CD4-positive, CD25-positive, alpha-beta regulatory T cell (primary cell): ENCODE measurements around the gene C1orf159. TPM values are rescaled to one million over a fixed set of nuclear protein-coding genes. Genes with fewer than 3 reads are reported as not detected.

Experiments used
- ATAC-seq, 2 donors: fragments of 150-1000 bp; cut with Tn5 transposase; one replicate each; pipeline ENCODE4 v1.10.0; 2021; ENCODE audit warnings: low read depth in 2 of 2, moderate number of reproducible peaks in 2 of 2, moderate library complexity in 1 of 2
- DNase-seq, 3 donors: peaks; one replicate each; pipeline versions ENCODE4 v3.0.0 to v3.0.0-alpha.2; 2012 to 2022; ENCODE audit warnings: mixed read lengths in 1 of 3
- H3K27ac ChIP-seq: one replicate; pipeline ENCODE4 v1.7.0; 2013; ENCODE audit warnings: mild to moderate bottlenecking, low read length; ENCODE audit not compliant: insufficient read depth, poor library complexity, severe bottlenecking
- H3K27me3 ChIP-seq: one replicate; pipeline ENCODE4 v1.7.0; 2013; ENCODE audit warnings: low read length; ENCODE audit not compliant: control insufficient read depth, insufficient read depth
- H3K36me3 ChIP-seq: one replicate; pipeline ENCODE4 v1.7.0; 2013; ENCODE audit warnings: mild to moderate bottlenecking, low read length, moderate library complexity; ENCODE audit not compliant: control insufficient read depth, insufficient read depth
- H3K4me1 ChIP-seq: 2 replicates; pipeline ENCODE4 v1.7.0; 2013; ENCODE audit warnings: mild to moderate bottlenecking, low read length; ENCODE audit not compliant: insufficient read depth, control insufficient read depth, poor library complexity, severe bottlenecking
- H3K4me3 ChIP-seq: one replicate; pipeline ENCODE4 v1.7.0; 2013; ENCODE audit warnings: low read depth, mild to moderate bottlenecking, low read length, moderate library complexity
- H3K9me3 ChIP-seq, 2 experiments: 1 replicate in 1 of 2; 2 replicates in 1 of 2; pipeline ENCODE4 v1.7.0; 2013; ENCODE audit warnings: low read length in 2 of 2, mild to moderate bottlenecking in 1 of 2, moderate library complexity in 1 of 2; ENCODE audit not compliant: control insufficient read depth in 2 of 2
- H3K27ac Mint-ChIP-seq, 3 donors: one replicate each; pipeline ENCODE4 v1.8.0; 2020 to 2022; ENCODE audit warnings: mild to moderate bottlenecking in 3 of 3, mixed read lengths in 3 of 3, moderate library complexity in 2 of 3
- H3K27me3 Mint-ChIP-seq: one replicate; pipeline ENCODE4 v1.8.0; 2022; ENCODE audit warnings: mild to moderate bottlenecking, mixed read lengths
- H3K36me3 Mint-ChIP-seq: one replicate; pipeline ENCODE4 v1.8.0; 2020; ENCODE audit warnings: mixed read lengths
- H3K4me1 Mint-ChIP-seq, 4 donors: one replicate each; pipeline ENCODE4 v1.8.0; 2020 to 2022; ENCODE audit warnings: mixed read lengths in 4 of 4, mild to moderate bottlenecking in 1 of 4
- H3K4me3 Mint-ChIP-seq, 4 donors: one replicate each; pipeline ENCODE4 v1.8.0; 2020 to 2022; ENCODE audit warnings: mild to moderate bottlenecking in 4 of 4, mixed read lengths in 4 of 4, moderate library complexity in 3 of 4
- H3K9me3 Mint-ChIP-seq, 7 donors: one replicate each; pipeline ENCODE4 v1.8.0; 2020 to 2022; ENCODE audit warnings: mixed read lengths in 7 of 7, mild to moderate bottlenecking in 3 of 7, moderate library complexity in 2 of 7
- polyA plus RNA-seq, 4 donors: library from polyadenylated mRNA; unstranded; fragments of 300-500 nt; fragmentation: Illumina TruSeq; gene quantifications; one replicate each; pipeline ENCODE4 v1.2.3, GENCODE V29; 2021
- total RNA-seq: library from RNA; stranded (reverse); gene quantifications from one replicate; pipeline ENCODE4 v1.2.3, GENCODE V29; 2022

Gene C1orf159
- total and polyA plus RNA-seq, 5 donors from 2014 or later: 3.0 to 20.0 (median 4.9) TPM

DNA sequence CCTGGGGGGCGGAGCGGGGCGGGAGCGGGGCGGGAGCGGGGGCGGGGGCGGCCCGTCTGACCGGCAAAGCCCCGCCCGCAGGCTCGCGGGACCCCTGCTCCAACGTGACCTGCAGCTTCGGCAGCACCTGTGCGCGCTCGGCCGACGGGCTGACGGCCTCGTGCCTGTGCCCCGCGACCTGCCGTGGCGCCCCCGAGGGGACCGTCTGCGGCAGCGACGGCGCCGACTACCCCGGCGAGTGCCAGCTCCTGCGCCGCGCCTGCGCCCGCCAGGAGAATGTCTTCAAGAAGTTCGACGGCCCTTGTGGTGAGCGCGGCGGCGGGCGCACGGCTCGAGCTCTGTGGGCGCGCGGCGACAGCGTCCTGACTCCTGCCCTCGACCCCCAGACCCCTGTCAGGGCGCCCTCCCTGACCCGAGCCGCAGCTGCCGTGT lies 74.8 kb downstream of the C1orf159 start:
- DNase-seq: no peak

GRCh38 chr1:1040004-1040991 lies 75.6 kb downstream of the C1orf159 start:
- Histone ChIP-seq H3K4me3 (no peak overlapping the region), H3K4me1 (peaks cover 18% of the 10 kb centered on the region), H3K9me3 (no peaks in the 10 kb centered on the region), H3K27ac (no peak overlapping the region), H3K27me3 (no peaks in the 10 kb centered on the region), H3K36me3 (no peaks in the 10 kb centered on the region)
- Mint-ChIP-seq H3K4me3 (peak overlapping the region in 3 of 4 donors; percentile 53 to 81 (median 58)), H3K27ac (no peak overlapping the region), H3K9me3 (peaks cover 0 to 2% (median 0%) of the 10 kb centered on the region in 7 donors), H3K27me3 (peaks cover 24% of the 10 kb centered on the region), H3K4me1 (peaks cover 0 to 21% (median 8%) of the 10 kb centered on the region in 4 donors), H3K36me3 (no peaks in the 10 kb centered on the region)
- ATAC-seq: peak; percentile 89 to 93
- peak; percentile 74 to 91 (median 80) for DNase-seq

More for the DNA sequence above, 74.8 kb downstream of the C1orf159 start:
- Histone ChIP-seq H3K27ac (no peak overlapping the region), H3K27me3 (no peaks in the 10 kb centered on the region), H3K4me1 (peaks cover 18% of the 10 kb centered on the region), H3K36me3 (no peaks in the 10 kb centered on the region), H3K9me3 (no peaks in the 10 kb centered on the region), H3K4me3 (no peak overlapping the region)
- no peaks in the 10 kb centered on the region for H3K36me3 Mint-ChIP-seq
- H3K27ac Mint-ChIP-seq: no peak overlapping the region
- ATAC-seq: no peak
- peaks cover 17% of the 10 kb centered on the region for H3K27me3 Mint-ChIP-seq
- peaks cover 0 to 2% (median 0%) of the 10 kb centered on the region in 7 donors for H3K9me3 Mint-ChIP-seq
- peaks cover 0 to 21% (median 8%) of the 10 kb centered on the region in 4 donors for H3K4me1 Mint-ChIP-seq
- no peak overlapping the region for H3K4me3 Mint-ChIP-seq

- no peak overlapping the region for H3K27ac ChIP-seq
- no peak for DNase-seq
- no peaks in the 10 kb centered on the region for H3K36me3 ChIP-seq
- H3K36me3 Mint-ChIP-seq: no peaks in the 10 kb centered on the region
- no peak overlapping the region for H3K4me3 ChIP-seq
- peaks cover 26% of the 10 kb centered on the region for H3K27me3 Mint-ChIP-seq
- H3K4me1 Mint-ChIP-seq: peaks cover 0 to 23% (median 8%) of the 10 kb centered on the region in 4 donors
- peaks cover 0 to 2% (median 0%) of the 10 kb centered on the region in 7 donors for H3K9me3 Mint-ChIP-seq
- H3K27me3 ChIP-seq: no peaks in the 10 kb centered on the region
- H3K4me1 ChIP-seq: peaks cover 19% of the 10 kb centered on the region
- no peaks in the 10 kb centered on the region for H3K9me3 ChIP-seq
- no peak overlapping the region for H3K27ac Mint-ChIP-seq
- ATAC-seq: no peak
- H3K4me3 Mint-ChIP-seq: peak overlapping the region; percentile 53 to 81 (median 68)
Measured at GRCh38 chr1:1039145-1039910, 76.6 kb downstream of the C1orf159 start.

DNA sequence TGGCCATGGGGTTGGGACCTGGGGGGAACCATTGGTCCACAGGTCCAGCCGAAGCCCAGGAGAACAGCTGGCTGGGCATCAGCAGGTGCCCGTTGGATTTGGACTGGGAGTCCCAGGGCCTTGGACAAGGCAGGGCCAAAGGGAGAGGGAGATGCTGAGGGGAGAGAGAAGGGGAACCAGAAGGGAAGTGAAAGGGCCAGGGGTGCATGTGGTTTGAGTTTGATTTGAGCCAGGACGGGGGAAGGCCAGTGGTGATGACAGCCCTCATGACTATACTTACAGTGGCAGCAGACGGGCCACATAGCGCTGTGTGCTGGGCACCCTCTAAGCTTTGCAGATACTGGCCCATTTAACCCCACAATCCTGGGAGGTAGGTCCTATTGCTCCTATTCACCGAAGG lies 77.2 kb downstream of the C1orf159 start:
- Mint-ChIP-seq H3K27ac (peak overlapping the region in 1 of 3 donors; percentile 62), H3K4me3 (peak overlapping the region in 1 of 4 donors; percentile 39), H3K36me3 (no peaks in the 10 kb centered on the region), H3K9me3 (peaks cover 0 to 2% (median 0%) of the 10 kb centered on the region in 7 donors), H3K4me1 (peaks cover 0 to 23% (median 8%) of the 10 kb centered on the region in 4 donors), H3K27me3 (peaks cover 26% of the 10 kb centered on the region)
- no peak for DNase-seq
- Histone ChIP-seq H3K27me3 (no peaks in the 10 kb centered on the region), H3K4me1 (peaks cover 26% of the 10 kb centered on the region), H3K36me3 (no peaks in the 10 kb centered on the region), H3K27ac (no peak overlapping the region), H3K4me3 (no peak overlapping the region), H3K9me3 (no peaks in the 10 kb centered on the region)
- no peak for ATAC-seq

- peaks cover 35% of the 10 kb centered on the region for H3K4me1 ChIP-seq
- H3K27ac ChIP-seq: no peak overlapping the region
- no peaks in the 10 kb centered on the region for H3K9me3 ChIP-seq
- no peaks in the 10 kb centered on the region for H3K27me3 ChIP-seq
- H3K36me3 ChIP-seq: no peaks in the 10 kb centered on the region
- Mint-ChIP-seq H3K4me3 (no peak overlapping the region), H3K36me3 (no peaks in the 10 kb centered on the region), H3K27me3 (peaks cover 27% of the 10 kb centered on the region), H3K27ac (peak overlapping the region in 1 of 3 donors; percentile 5), H3K9me3 (peaks cover 0 to 2% (median 0%) of the 10 kb centered on the region in 7 donors), H3K4me1 (peaks cover 0 to 20% (median 8%) of the 10 kb centered on the region in 4 donors)
- ATAC-seq: no peak
- no peak for DNase-seq
- H3K4me3 ChIP-seq: no peak overlapping the region
Measured at GRCh38 chr1:1037366-1038327, 78.2 kb downstream of the C1orf159 start.

DNA sequence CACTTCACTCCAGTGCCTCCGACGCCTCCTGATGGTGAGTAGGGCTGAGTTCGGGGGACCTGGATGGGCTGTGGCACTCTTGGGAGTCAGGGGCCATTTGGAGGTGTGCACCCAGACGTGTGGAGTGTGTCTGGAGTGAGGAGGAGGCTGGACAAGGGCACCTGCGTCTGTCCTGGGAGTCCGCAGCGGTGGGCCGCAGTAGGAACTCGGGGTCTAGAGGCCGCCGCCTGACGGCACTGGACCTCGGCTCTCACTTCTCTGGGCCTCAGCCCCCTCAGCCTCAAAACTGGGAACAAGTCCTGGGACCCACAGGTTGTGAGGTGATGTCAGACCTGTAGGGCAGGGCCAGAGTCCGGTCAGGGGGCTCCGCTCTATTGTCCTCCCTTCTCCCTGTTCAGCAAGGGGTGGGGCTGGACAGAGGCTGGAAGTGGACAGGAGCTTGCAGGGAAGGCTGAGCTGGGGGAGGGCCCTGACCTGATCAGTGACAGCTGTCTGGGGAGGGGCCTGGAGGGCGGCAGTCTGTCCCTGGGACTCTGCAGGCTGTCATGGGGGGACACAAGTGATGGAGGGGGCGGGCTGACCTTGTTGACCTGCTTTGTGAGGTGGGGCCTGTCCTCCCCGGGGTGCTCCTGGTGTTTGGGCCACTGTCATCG lies 80.5 kb downstream of the C1orf159 start:
- ATAC-seq (no peak), DNase-seq (no peak)
- Mint-ChIP-seq H3K4me3 (peak overlapping the region in 1 of 4 donors; percentile 9), H3K27me3 (peaks cover 35% of the 10 kb centered on the region), H3K27ac (peak overlapping the region in 1 of 3 donors; percentile 71), H3K36me3 (no peaks in the 10 kb centered on the region), H3K9me3 (peaks cover 0 to 2% (median 0%) of the 10 kb centered on the region in 7 donors), H3K4me1 (peaks cover 0 to 26% (median 11%) of the 10 kb centered on the region in 4 donors)
- H3K27ac ChIP-seq: no peak overlapping the region
- H3K27me3 ChIP-seq: no peaks in the 10 kb centered on the region
- H3K4me1 ChIP-seq: peaks cover 38% of the 10 kb centered on the region
- no peaks in the 10 kb centered on the region for H3K9me3 ChIP-seq
- H3K36me3 ChIP-seq: no peaks in the 10 kb centered on the region
- no peak overlapping the region for H3K4me3 ChIP-seq
